GM21526 (cell line): ENCODE data around the gene WFDC1.

Experiments
- ATAC-seq: cut with Tn5 transposase; IDR thresholded peaks from one replicate; pipeline ENCODE4 v1.9.1; 2021; ENCODE audit warnings: moderate library complexity; ENCODE audit not compliant: unreplicated experiment, low FRiP score

The WFDC1 gene

DNA sequence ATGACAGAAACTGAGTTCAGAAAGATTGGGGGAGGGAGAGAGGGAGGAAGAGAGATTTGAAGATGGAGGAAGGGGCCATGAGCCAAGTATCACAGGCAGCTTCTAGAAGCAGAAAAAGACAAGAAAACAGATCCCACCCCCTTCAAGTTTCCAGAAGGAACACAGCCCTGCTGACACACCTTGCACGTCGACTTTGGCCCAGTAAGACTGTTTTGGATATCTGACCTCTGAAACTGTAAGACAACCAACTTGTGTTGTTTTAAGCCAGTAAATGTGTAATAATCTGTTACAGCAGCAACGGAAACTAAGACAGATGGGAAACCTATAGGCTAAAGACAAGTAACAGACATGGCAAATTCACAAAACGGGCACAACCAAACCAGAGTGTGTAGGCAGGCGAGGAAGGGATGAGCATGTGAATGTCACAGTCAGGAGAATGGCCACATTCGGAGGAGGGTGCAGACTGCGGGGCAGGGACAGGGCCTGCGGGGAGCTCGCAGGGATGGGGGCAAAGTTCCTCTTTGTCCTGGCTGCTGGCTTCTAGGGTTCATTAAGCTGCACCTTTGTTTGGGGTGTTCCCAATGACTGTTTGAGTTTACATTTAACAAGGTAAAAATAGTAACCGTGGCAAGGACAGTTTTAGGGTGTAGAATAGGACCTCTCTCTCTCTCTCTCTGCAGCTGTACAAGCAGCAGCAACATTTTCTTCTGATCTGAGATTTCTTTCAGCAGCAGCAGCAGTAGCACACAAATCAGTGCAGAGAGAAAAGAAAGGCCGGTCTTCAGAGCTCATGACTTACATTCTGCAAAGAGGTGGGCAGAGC is 55.4 kb downstream of the WFDC1 start:
- no peak for ATAC-seq

DNA sequence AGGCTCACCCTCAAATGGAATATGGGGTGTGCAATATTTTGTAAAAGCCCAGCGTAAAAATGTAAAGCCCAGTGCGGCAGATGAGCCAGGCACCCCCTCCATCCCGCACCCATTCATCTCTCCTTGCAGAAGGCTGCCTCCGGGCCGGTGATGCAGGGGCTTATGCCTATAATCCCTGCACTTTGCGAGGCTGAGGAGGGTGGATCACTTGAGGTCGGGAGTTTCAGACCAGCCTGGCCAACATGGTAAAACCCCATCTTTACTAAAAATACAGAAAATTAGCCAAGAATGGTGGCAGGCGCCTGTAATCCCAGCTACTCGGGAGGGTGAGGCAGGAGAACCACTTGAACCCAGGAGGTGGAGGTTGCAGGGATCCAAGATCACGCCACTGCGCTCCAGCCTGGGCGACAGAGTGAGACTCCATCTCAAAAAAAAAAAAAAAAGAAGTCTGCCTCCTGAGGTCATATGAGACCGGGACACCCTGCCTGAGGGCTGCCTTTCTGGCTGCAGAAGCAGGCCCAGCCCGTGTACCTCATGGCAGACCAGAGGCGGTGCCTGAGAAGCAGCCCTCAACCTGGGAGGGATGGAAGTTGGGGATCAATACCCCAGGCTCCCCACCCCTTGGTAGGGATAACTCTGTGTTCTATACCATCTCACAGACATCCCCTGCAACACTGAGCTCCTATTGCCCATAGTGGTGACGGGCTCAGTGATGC is 56.2 kb downstream of the WFDC1 start:
- no peak for ATAC-seq

GRCh38 chr16:84351630-84352029 is 57.0 kb downstream of the WFDC1 start:
- ATAC-seq = no peak

GRCh38 chr16:84354306-84354705 is 59.6 kb downstream of the WFDC1 start:
- no peak for ATAC-seq

GRCh38 chr16:84355149-84355548 is 60.5 kb downstream of the WFDC1 start:
- no peak for ATAC-seq

DNA sequence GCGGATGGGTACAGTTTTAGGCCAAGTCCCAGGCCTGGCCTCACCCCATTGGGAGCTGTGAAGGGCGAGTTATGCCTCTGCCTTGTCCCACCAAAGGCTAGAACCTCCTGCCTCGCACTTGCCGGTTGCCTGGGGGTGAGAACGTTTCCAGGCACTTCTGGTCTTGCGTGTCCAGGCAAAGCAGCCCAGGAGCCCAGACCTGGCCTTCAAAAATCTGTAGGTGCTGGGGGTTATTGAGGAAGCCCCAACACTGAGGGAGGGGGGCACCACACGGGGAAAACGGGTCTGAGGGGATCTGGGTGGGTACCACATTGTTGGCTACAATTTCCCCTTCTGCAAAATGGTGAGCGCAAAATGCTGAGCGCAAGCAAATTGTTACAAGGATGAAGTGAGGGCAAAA is 61.5 kb downstream of the WFDC1 start:
- ATAC-seq = no peak

DNA sequence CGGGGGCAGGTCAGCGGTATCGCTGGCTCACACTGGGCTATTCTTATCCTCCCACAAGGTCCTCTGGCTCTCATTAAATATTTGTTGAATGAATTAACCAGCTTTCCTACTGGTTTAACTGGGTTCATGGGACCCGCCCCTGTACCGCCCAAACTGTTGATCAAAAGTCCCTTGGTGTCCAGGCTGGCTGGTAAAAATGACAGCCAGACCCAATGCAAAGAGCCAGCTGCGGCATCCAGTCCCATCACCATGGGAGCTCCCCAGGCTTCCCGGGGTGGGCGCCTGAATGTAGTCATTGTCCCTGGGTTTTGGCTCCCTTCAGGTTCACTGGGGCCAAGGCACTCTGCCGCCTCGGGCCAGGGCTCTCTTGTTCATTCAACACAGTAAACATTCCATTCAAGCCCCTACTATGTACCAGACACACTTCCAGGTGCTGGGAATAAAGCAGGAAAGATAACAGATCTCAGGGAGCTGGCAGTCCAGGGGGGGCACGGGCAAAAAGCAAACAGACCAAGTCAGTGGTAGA is 62.0 kb downstream of the WFDC1 start:
- ATAC-seq = no peak

DNA sequence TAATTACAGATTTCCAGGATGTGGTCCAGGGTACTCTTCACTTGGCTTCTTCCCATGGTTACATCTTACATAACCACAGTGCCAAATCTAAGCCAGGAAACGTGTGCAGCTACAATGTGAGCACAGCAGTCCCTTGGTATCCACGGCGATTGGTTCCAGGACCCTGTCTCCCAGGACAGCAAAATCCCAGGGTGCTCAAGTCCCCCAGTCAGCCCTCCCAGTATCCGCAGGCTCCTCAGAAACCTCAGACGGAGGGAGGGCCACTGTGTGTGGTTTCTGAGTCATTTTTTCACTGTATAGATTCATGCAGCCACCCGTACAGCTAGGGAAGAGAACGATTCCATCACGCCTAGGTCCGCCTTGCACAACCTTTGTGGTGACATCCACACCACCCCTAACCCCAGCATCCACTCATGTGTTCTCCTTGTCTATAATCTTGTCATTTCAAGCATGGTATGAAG is 62.5 kb downstream of the WFDC1 start:
- no peak for ATAC-seq

GRCh38 chr16:84358601-84359295 is 64.1 kb downstream of the WFDC1 start:
- no peak for ATAC-seq

DNA sequence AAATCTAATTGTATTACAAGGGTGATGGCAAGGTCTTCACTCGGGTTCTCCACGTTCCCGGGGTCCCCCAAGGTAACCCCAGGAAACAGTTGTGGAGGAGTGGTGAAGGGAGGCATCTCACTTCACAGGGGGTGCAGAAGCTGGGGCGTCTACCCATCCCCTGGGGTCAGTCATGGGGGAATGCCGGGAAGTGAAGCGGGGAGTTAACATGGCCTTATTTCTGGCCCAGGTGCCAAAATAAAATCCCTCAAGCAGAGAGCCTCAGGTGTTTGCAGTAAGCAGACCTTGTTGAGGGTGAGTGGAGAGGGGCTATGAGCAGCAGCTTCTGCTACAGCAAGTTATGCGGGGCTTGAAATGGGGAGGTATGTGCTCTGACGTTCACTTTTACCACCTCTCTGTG is 64.6 kb downstream of the WFDC1 start:
- ATAC-seq = no peak

GRCh38 chr16:84360170-84360569 is 65.5 kb downstream of the WFDC1 start:
- ATAC-seq = no peak

GRCh38 chr16:84360748-84361147 is 66.1 kb downstream of the WFDC1 start:
- ATAC-seq = no peak

- ATAC-seq = no peak
Observed at GRCh38 chr16:84361546-84361945, 66.9 kb downstream of the WFDC1 start.

DNA sequence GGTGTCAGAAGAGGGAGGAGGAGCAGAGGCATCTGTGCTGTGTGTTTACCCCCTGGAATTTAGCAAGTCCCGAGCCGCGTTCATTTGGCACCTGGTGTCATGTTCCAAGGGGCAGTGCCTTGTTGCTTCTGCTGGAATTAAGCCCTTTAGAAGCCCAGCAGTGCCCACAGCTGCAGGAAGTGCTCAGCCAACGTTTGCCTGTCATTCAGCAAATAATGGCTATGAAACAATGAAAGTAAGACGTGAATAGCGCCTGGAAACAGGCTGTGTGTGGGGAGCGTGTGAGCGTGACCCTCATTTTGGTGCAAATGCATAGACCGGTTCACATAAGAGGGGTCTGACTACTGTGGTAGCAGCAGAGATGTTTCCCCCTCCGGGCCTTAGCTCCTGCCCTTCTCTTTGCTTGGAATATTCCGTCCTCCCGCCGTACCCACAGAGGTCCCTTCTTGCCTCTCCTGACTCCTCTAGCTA is 67.8 kb downstream of the WFDC1 start:
- ATAC-seq = no peak

GRCh38 chr16:84366208-84366607 is 71.5 kb downstream of the WFDC1 start:
- no peak for ATAC-seq

- no peak for ATAC-seq
Observed at GRCh38 chr16:84367297-84367680, 72.6 kb downstream of the WFDC1 start.

DNA sequence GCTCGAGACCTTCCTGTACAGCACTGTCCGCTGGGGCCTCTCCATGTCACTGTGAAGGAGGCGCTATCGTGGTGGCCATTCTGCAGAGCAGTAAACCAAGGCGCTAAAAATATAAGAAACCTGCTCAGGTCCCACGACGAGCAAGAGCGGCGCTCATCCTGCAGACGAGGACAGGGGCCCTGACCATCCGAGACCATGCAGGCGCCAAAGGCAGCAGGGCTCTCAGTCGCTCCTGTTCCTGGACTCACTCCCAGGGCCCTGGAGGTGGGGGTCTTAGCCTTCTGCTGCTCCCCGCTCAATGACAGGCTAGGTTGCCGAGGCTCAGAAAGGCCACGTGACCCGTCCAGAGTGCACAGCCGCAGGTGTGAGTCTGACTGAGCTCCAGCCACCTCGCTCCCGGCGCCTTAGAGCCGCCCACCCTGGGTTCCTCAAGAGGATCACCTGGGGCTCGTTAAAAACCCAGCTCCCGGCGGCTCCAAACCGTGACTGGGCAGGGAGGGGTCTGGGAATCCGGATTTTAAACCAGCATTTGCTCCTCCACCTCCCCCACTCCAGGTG is 73.2 kb downstream of the WFDC1 start:
- ATAC-seq = no peak

GRCh38 chr16:84368308-84368996 is 73.8 kb downstream of the WFDC1 start, which contains the start of gene ATP2C2:
Gene ATP2C2, plus strand, starts transcription at chr16:84368538. Its CDS starts 78 bp downstream, at chr16:84368616.
- no peak for ATAC-seq

- no peak for ATAC-seq
Observed at GRCh38 chr16:84369105-84369504, 74.4 kb downstream of the WFDC1 start.
